HEK293T (cell line): Measurements from ENCODE around the gene GABRP.

Experiments
- ARNT ChIP-seq: fragments of 450-650 bp; IDR thresholded peaks from 2 replicates; pipeline ENCODE4 v1.6.1; 2017; ENCODE audit warnings: mild to moderate bottlenecking
- ELF4 ChIP-seq: fragments of 450-650 bp; IDR thresholded peaks from 2 replicates; pipeline ENCODE4 v1.6.1; 2017; ENCODE audit warnings: antibody characterized with exemption
- FOXA1 ChIP-seq: fragments of 450-650 bp; IDR thresholded peaks from 2 replicates; pipeline ENCODE4 v1.6.1; 2016; ENCODE audit warnings: mild to moderate bottlenecking
- FOXK2 ChIP-seq: fragments of 450-650 bp; IDR thresholded peaks from 2 replicates; pipeline ENCODE4 v1.6.1; 2016; ENCODE audit warnings: mild to moderate bottlenecking
- FOXM1 ChIP-seq: fragments of 450-650 bp; IDR thresholded peaks from 2 replicates; pipeline ENCODE4 v1.6.1; 2017; ENCODE audit warnings: mild to moderate bottlenecking, borderline replicate concordance
- HDGF ChIP-seq: fragments of 450-650 bp; IDR thresholded peaks from 2 replicates; pipeline ENCODE4 v1.6.1; 2017; ENCODE audit warnings: antibody characterized with exemption, borderline replicate concordance
- LEF1 ChIP-seq: fragments of 450-650 bp; IDR thresholded peaks from 2 replicates; pipeline ENCODE4 v1.6.1; 2017; ENCODE audit warnings: mild to moderate bottlenecking, borderline replicate concordance
- NFRKB ChIP-seq: fragments of 450-650 bp; IDR thresholded peaks from 2 replicates; pipeline ENCODE4 v1.6.1; 2016; ENCODE audit warnings: mild to moderate bottlenecking, moderate library complexity
- SP1 ChIP-seq: fragments of 450-650 bp; IDR thresholded peaks from 2 replicates; pipeline ENCODE4 v1.6.1; 2017
- SUZ12 ChIP-seq: fragments of 450-650 bp; IDR thresholded peaks from 2 replicates; pipeline ENCODE4 v1.6.1; 2016; ENCODE audit warnings: mild to moderate bottlenecking
- TARDBP ChIP-seq: fragments of 450-650 bp; IDR thresholded peaks from 2 replicates; pipeline ENCODE4 v1.6.1; 2016
- TF ChIP-seq, protein P1 (sequence below): fragments of 450-650 bp; IDR thresholded peaks from 2 replicates; pipeline ENCODE4 v1.6.1; 2016

DNA sequence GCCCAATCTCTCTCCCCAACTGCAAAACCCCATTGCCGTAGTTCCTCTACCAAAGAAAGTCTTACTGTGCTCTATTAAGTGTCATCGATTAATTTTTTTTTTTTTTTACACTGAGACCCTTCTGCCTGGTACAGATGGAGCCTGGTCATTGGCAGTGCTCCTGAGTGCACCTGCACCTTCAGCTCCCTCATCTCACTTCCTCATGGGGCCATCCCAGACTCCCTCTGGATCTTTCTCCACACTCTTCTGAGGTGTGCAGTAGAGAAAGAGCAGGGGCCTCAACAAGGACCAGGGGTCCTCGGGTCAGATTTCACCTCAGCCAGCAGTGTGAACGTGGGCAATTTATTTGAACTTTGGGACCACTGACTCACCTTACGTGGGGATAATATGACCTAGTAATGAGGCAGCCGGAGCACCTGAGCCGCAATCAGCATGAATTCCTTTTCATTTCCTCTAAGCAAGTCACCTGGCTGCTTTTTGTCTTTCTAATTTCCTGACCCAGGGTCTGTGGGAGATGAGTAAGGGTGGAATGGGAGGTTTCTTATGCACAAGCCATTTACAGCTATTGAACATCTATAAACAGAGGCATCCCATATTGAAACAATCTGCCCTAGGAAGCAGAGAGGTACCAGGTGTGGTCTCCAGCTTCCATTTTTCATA is 22.3 kb upstream of the GABRP start:
- TF ChIP-seq SP1, result no peak
- no peak for TF ChIP-seq TARDBP
- TF ChIP-seq FOXM1, result no peak
- TF ChIP-seq ARNT, result no peak
- no peak for TF ChIP-seq HDGF
- TF ChIP-seq, protein P1, sequence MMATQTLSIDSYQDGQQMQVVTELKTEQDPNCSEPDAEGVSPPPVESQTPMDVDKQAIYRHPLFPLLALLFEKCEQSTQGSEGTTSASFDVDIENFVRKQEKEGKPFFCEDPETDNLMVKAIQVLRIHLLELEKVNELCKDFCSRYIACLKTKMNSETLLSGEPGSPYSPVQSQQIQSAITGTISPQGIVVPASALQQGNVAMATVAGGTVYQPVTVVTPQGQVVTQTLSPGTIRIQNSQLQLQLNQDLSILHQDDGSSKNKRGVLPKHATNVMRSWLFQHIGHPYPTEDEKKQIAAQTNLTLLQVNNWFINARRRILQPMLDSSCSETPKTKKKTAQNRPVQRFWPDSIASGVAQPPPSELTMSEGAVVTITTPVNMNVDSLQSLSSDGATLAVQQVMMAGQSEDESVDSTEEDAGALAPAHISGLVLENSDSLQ, result no peak
- TF ChIP-seq FOXK2, result no peak
- no peak for TF ChIP-seq LEF1
- no peak for TF ChIP-seq ELF4
- TF ChIP-seq FOXA1, result no peak
- TF ChIP-seq SUZ12, result no peak
- no peak for TF ChIP-seq NFRKB
